Measurements from ENCODE around the gene CSNK2A2. TPM values are rescaled to one million over a fixed set of nuclear protein-coding genes. Genes with fewer than 3 reads are reported as not detected.

CSNK2A2 gene
- total RNA-seq, 1 donor, result 25.4 TPM

GRCh38 chr16:58217311-58217925 is 19.5 kb upstream of the CSNK2A2 start:
- H3K4me3 ChIP-seq (ENCODE audit: low read depth, low read length), result no peak overlapping the region
- no peak for DNase-seq (ENCODE audit: low read depth)
- no peak for TF ChIP-seq CTCF (IDR thresholded peaks at IDR 0.05; ENCODE audit: insufficient read depth, low read length)

GRCh38 chr16:58212824-58213655 is 15.1 kb upstream of the CSNK2A2 start:
- no peak overlapping the region for H3K4me3 ChIP-seq (ENCODE audit: low read depth, low read length)
- no peak for TF ChIP-seq CTCF (IDR thresholded peaks at IDR 0.05; ENCODE audit: insufficient read depth, low read length)
- DNase-seq (ENCODE audit: low read depth), result no peak

DNA sequence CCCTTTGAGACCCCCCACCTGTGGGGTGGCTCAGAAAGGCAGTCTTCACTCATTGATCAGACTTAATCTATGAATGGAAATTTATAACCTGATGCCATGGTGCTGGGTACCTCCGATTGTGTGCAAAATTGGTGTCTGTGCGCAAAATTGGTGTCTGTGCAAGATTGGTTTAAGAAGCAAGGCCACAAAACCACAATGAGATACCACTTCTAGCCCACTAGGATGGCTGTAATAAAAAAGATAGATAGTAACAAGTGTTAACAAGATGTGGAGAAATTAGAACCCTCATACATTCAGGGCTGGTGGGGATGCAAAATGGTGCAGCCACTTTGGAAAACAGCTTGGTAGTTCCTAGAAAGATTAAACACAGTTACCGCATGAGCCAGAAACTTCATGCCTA is 13.9 kb upstream of the CSNK2A2 start:
- no peak for DNase-seq (ENCODE audit: low read depth)
- no peak for TF ChIP-seq CTCF (IDR thresholded peaks at IDR 0.05; ENCODE audit: insufficient read depth, low read length)
- no peak overlapping the region for H3K4me3 ChIP-seq (ENCODE audit: low read depth, low read length)

- H3K4me3 ChIP-seq (ENCODE audit: low read depth, low read length), result no peak overlapping the region
- no peak for TF ChIP-seq CTCF (IDR thresholded peaks at IDR 0.05; ENCODE audit: insufficient read depth, low read length)
Measured at GRCh38 chr16:58211245-58211644, 13.3 kb upstream of the CSNK2A2 start.

GRCh38 chr16:58205276-58206036 is 7.5 kb upstream of the CSNK2A2 start:
- DNase-seq (ENCODE audit: low read depth), result no peak
- TF ChIP-seq CTCF (IDR thresholded peaks at IDR 0.05; ENCODE audit: insufficient read depth, low read length), result no peak
- H3K4me3 ChIP-seq (ENCODE audit: low read depth, low read length), result no peak overlapping the region

More at GRCh38 chr16:58211245-58211644, 13.3 kb upstream of the CSNK2A2 start:
- no peak for DNase-seq (ENCODE audit: low read depth)

- TF ChIP-seq CTCF (IDR thresholded peaks at IDR 0.05; ENCODE audit: insufficient read depth, low read length), result no peak
Measured at GRCh38 chr16:58201163-58201562, 3.3 kb upstream of the CSNK2A2 start.

More at GRCh38 chr16:58201163-58201562, 3.3 kb upstream of the CSNK2A2 start:
- no peak for DNase-seq (ENCODE audit: low read depth)
- no peak overlapping the region for H3K4me3 ChIP-seq (ENCODE audit: low read depth, low read length)

Data from fibroblast of the aortic adventitia (primary cell).